ENCODE results near the gene BRPF1. TPM values are rescaled to one million over a fixed set of nuclear protein-coding genes. Genes with fewer than 3 reads are reported as not detected.
A peak's percentile ranks its signal among the peaks of the same experiment; 100 is the strongest.

Gene BRPF1
- total RNA-seq, 1 donor from 2014 or later, result 30.6 TPM

GRCh38 chr3:9686050-9686550 lies 45.4 kb upstream of the BRPF1 start:
- peaks cover 3% of the 10 kb centered on the region for H3K9me3 Mint-ChIP-seq (ENCODE audit: unreplicated experiment)
- H3K27me3 Mint-ChIP-seq (ENCODE audit: unreplicated experiment), result peaks cover 4% of the 10 kb centered on the region
- H3K36me3 Mint-ChIP-seq (ENCODE audit: unreplicated experiment), result peaks cover 5% of the 10 kb centered on the region
- H3K4me3 Mint-ChIP-seq (ENCODE audit: unreplicated experiment), result no peak overlapping the region
- no peaks in the 10 kb centered on the region for H3K4me1 Mint-ChIP-seq (ENCODE audit: low read depth, unreplicated experiment)
- no peak overlapping the region for H3K27ac Mint-ChIP-seq (ENCODE audit: unreplicated experiment)
- no peak for TF ChIP-seq CTCF (IDR thresholded peaks at IDR 0.05; ENCODE audit: partially characterized antibody, unreplicated experiment)
- DNase-seq, result no peak

DNA sequence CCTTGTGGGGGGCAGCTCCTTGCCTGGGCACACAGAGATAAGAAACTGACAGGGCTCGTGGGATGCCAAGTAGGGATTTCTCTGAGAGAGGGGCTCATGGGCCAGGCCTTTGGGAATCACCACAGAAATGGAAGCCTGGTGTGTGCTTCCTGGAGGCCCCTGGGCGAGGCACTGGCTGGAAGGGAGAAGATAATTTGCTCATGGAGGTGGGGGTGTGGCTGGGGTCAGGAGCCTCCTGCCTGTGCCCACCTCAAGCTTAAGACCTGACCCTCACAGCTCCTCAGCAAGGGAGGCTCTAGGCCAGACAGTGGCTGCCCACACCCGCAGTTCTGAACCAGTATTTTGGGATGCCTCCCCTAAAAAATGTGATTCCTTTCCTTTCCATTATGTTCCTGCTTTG lies 44.8 kb upstream of the BRPF1 start:
- no peak for TF ChIP-seq CTCF (IDR thresholded peaks at IDR 0.05; ENCODE audit: partially characterized antibody, unreplicated experiment)
- Mint-ChIP-seq H3K9me3 (ENCODE audit: unreplicated experiment) (peaks cover 3% of the 10 kb centered on the region), H3K27me3 (ENCODE audit: unreplicated experiment) (peaks cover 4% of the 10 kb centered on the region), H3K36me3 (ENCODE audit: unreplicated experiment) (no peaks in the 10 kb centered on the region), H3K27ac (ENCODE audit: unreplicated experiment) (no peak overlapping the region), H3K4me1 (ENCODE audit: low read depth, unreplicated experiment) (no peaks in the 10 kb centered on the region), H3K4me3 (ENCODE audit: unreplicated experiment) (no peak overlapping the region)
- DNase-seq, result no peak

- DNase-seq, result no peak
- Mint-ChIP-seq H3K36me3 (ENCODE audit: unreplicated experiment) (no peaks in the 10 kb centered on the region), H3K4me1 (ENCODE audit: low read depth, unreplicated experiment) (no peaks in the 10 kb centered on the region), H3K27ac (ENCODE audit: unreplicated experiment) (no peak overlapping the region), H3K4me3 (ENCODE audit: unreplicated experiment) (no peak overlapping the region), H3K27me3 (ENCODE audit: unreplicated experiment) (peaks cover 6% of the 10 kb centered on the region), H3K9me3 (ENCODE audit: unreplicated experiment) (peaks cover 3% of the 10 kb centered on the region)
- no peak for TF ChIP-seq CTCF (IDR thresholded peaks at IDR 0.05; ENCODE audit: partially characterized antibody, unreplicated experiment)
Measured at GRCh38 chr3:9687514-9687913, 44.0 kb upstream of the BRPF1 start.

DNA sequence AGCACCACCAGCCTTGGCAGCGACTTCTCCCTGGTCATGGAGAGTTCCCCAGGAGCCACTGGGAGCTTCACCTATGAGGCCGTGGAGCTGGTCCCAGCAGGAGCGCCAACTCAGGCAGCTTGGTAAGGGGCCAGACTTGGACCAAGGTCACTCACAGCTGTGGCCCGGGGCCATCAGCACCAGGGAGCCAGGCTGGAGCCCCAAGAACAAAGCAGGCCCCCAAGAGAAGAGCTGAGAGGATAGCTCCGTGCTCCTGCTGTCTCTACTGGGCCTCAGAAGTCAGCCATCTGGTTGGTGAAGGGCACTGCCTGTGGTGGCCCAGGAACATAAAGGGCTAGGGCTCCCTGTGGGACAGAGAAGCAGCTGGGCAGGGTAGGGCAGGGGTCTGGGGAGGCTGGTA lies 42.6 kb upstream of the BRPF1 start:
- H3K9me3 Mint-ChIP-seq (ENCODE audit: unreplicated experiment), result peaks cover 3% of the 10 kb centered on the region
- no peak for TF ChIP-seq CTCF (IDR thresholded peaks at IDR 0.05; ENCODE audit: partially characterized antibody, unreplicated experiment)
- peak overlapping the region; percentile 43 for H3K27ac Mint-ChIP-seq (ENCODE audit: unreplicated experiment)
- no peaks in the 10 kb centered on the region for H3K36me3 Mint-ChIP-seq (ENCODE audit: unreplicated experiment)
- H3K27me3 Mint-ChIP-seq (ENCODE audit: unreplicated experiment), result peaks cover 5% of the 10 kb centered on the region
- H3K4me1 Mint-ChIP-seq (ENCODE audit: low read depth, unreplicated experiment), result no peaks in the 10 kb centered on the region
- DNase-seq, result no peak
- H3K4me3 Mint-ChIP-seq (ENCODE audit: unreplicated experiment), result no peak overlapping the region

DNA sequence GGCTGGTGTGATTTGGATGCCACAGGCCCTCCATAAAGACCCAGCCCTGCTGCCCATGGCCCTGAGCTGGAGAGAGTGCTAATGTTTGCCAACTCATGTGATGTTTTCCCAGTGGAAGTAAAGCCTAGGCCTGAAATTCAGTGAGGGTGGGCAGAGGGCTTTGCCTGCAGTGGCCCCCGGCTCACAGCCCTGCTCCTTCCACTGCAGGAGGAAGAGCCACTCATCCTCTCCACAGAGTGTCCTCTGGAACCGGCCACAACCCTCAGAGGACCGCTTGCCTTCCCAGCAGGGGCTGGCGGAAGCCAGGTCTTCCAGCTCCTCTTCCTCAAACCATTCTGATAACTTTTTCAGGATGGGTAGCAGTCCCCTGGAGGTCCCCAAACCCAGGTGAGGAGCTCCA lies 41.8 kb upstream of the BRPF1 start:
- no peak overlapping the region for H3K27ac Mint-ChIP-seq (ENCODE audit: unreplicated experiment)
- H3K9me3 Mint-ChIP-seq (ENCODE audit: unreplicated experiment), result peaks cover 3% of the 10 kb centered on the region
- DNase-seq, result no peak
- no peaks in the 10 kb centered on the region for H3K36me3 Mint-ChIP-seq (ENCODE audit: unreplicated experiment)
- H3K27me3 Mint-ChIP-seq (ENCODE audit: unreplicated experiment), result peaks cover 2% of the 10 kb centered on the region
- no peak for TF ChIP-seq CTCF (IDR thresholded peaks at IDR 0.05; ENCODE audit: partially characterized antibody, unreplicated experiment)
- no peaks in the 10 kb centered on the region for H3K4me1 Mint-ChIP-seq (ENCODE audit: low read depth, unreplicated experiment)
- H3K4me3 Mint-ChIP-seq (ENCODE audit: unreplicated experiment), result no peak overlapping the region

All from glutamatergic neuron (in vitro differentiated cells).